NCI-H1417 (cell line): Measurements from ENCODE around the gene PCED1B.

Source experiments
- DNase-seq, 3 experiments: peaks; one replicate each; lab custom pipeline; 2025; lab: John Stamatoyannopoulos, UW

PCED1B gene

DNA sequence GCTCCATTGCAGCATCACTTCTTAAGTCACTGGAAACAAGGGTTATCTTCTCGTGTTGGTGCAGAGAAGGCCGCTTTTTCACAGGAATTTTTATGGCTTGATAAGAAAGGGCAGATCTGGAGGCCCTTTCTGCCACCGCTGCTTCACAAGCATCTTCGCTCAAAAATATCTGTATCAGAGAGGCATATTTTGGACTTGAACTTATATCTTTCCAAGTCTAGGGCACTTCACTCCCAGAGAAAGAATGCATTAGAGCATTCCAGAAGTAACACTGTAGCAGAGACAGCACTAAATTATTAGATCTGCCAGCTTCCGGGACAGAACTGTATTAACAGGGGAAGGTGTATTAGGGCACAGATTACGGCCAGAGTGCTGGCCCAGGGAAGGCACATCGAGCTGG lies 152.0 kb downstream of the PCED1B start:
- no peak for DNase-seq

DNA sequence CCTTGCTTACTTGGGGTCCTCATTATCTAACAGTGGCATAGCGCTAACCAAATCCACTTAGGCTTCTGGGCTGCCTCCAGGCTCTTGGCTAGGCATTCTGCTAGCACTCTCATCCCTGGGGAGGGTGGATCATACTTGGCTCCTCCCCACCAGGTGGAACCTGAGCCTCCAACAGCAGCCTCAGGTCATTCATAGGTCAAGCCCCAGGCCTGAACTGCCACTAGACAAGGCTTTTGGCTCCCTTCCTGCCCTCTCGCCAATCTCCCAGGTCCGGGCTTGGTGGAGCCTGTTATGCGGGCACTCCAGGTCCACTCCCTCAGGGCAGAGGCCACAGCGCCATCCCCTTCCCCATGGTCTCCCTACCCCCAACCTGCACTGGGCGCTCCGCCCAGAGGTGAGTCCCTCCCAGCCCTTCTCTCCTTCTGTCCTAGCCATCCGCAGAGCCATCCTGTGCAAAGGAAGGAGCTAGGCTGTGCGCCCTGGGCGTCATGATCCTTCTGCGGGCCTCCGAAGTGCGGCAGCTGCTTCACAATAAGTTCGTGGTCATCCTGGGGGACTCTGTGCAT lies 155.2 kb downstream of the PCED1B start:
- DNase-seq: no peak

DNA sequence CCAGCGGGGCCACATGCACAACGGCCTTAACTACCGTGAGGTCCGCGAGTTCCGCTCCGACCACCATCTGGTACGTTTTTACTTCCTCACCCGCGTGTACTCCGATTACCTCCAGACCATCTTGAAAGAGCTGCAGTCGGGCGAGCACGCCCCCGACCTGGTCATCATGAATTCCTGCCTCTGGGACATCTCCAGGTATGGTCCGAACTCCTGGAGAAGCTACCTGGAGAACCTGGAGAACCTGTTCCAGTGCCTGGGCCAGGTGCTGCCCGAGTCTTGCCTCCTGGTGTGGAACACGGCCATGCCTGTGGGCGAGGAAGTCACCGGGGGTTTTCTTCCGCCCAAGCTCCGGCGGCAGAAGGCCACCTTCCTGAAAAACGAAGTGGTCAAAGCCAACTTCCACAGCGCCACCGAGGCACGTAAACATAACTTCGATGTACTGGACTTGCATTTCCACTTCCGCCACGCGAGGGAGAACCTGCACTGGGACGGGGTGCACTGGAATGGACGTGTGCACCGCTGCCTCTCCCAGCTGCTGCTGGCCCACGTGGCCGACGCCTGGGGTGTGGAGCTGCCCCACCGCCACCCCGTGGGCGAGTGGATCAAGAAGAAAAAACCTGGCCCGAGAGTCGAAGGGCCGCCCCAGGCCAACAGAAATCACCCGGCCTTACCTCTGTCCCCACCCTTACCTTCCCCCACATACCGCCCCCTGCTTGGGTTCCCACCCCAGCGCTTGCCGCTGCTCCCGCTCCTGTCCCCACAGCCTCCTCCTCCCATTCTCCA lies 156.0 kb downstream of the PCED1B start:
- DNase-seq: no peak

DNA sequence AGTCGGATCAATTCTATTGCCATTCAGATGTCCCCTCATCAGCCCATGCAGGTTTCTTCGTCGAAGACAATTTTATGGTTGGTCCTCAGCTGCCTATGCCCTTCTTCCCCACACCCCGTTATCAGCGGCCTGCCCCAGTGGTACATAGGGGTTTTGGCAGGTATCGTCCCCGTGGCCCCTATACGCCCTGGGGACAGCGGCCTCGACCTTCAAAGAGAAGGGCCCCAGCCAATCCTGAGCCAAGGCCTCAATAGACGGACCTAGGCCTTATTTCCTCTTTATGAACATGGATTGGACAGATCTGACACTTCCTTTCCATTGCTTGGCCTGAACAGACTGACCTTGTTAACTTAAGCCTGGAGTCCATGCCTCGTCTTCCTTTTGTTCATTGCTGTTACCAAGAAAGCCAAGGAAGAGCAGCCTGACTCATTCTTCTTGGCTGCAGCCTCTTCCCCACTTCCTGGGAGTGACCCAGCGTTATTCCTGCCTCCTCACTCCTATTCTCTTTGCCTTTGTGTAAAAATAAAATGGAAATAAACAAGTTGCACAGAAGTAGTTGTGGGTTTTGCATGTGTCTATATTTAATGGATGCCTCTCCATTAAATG lies 156.8 kb downstream of the PCED1B start:
- DNase-seq: no peak

DNA sequence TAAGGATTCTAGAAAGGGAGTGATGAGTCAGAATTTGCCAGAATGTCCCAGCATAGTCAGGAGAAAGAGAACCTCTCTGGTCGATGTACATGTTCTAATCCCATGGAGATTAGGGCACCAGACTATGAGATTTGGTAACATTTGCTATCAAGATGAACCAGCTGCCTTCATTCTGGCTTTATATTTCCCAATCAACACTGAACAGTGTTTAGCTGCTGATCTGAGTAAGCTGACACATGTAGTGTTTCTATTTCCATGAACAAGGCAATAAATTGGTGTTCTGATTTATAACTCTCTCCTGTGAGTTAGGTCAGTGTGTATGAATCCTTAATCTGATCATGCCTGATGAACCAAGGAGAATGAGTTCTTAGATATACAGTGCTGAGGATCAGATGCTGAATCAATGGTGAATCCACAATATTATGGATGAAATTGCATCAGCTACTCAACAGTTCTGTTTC lies 158.4 kb downstream of the PCED1B start:
- DNase-seq: no peak

DNA sequence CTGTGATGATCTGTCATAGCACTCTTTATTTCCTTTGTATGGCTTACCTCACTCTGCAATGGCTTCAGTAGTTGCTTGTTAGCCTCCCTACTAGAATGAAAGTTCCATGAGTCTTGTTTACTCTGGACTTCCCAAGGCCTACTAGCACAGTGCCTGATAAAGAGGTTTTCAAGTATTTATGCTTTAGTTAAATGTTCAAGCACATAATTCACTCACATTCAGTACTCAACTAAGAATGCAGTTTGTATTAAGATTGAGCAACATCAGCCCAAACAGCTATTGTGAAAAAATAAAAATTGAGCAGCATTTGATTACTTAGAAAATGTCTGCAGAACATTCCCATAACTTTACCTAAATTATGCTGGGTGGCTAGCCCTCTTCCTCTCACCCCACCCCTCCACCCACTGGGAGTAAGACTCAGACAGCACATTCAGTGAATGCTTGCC lies 159.3 kb downstream of the PCED1B start:
- no peak for DNase-seq

DNA sequence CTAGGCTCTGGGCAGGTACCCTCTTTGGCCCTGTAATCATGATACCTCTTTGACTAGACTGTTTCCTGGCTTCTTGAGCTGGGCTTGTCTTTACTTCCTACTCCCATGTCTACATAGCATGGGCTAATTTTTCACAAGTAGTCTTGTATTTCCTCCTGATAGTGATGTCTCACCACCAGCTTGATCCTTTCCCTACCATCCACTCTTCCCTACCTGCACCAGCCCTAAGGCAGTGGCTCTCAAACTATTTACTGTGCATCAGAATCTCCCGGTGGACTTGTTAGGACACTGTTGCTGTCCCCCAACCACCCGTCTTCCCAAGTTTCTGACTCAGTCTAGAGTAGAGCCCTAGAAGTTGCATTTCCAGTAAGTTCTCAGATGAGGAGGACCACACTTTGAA lies 163.0 kb downstream of the PCED1B start:
- DNase-seq: no peak

DNA sequence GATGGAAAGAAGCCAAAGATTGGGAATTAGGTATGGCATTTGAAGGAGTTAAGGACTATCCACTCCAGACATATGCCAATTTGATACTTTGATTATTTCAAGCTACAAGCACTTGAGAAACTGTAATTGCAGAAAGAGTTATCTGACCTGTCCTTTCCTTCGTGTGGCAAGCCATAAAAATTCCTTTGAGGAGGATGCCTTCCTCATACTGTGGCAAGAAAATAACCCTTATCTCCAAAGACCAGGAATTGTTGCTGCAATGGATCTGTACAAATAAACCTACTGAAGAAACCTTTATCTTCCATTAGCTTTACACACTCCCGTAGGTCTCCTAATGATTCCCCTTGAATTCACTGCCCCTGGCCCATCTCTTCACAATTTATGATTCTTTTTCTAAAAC lies 165.4 kb downstream of the PCED1B start:
- DNase-seq: no peak

DNA sequence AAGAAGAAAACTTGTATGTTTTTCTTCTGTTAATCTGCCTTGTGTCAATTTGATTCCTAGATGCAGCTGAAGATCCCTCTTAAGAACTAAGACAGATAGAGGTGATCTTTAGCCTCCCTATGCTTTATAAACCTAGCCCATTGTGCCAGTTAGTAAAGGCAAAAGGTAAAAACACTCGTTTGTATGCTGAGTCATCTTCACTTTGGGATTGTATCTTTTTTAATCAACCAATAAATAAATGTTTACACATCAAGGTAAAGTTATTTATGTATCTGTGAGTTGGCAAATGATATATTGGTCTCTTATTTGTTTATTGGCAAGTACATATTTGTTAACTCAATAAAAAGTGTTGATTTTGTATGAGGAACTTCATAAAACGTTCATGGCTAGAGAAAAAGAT lies 166.2 kb downstream of the PCED1B start:
- no peak for DNase-seq

DNA sequence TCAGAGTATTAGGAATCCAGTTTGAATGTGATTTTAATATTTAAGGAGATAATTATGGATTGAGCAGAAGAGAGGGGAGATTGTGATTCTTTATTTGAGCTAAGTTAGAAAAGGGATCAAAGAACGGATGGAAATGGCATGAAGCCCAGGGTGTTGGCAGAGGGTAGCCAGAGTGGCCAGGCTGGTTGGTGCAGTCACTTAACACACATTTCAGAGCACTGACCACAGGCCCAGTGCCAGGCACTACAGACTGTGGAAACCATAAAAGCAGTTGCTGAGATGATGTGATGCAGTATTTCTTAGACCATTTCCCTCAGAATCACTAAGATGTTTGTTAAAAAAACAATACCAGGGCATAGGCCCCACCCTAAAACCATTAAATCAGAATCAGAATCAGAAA lies 168.0 kb downstream of the PCED1B start:
- no peak for DNase-seq

DNA sequence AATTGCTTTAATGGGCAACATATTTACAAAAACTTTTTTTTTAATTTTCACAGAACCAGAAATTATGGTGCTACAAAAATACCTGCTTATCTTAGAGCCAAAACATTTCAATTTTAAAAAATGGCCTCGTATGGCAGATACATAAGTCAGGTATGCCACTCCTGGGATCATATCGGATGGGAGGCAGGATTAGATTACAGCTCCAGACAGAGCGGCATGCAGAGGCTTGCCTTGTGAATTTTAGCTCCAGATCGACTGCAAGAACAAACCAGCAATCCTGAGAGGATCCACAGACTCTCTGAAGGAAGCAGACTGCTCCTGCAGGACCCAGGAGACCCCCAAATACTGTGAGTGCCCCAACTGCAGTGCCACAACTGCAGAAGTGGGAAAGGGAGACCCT lies 169.7 kb downstream of the PCED1B start:
- DNase-seq: no peak

DNA sequence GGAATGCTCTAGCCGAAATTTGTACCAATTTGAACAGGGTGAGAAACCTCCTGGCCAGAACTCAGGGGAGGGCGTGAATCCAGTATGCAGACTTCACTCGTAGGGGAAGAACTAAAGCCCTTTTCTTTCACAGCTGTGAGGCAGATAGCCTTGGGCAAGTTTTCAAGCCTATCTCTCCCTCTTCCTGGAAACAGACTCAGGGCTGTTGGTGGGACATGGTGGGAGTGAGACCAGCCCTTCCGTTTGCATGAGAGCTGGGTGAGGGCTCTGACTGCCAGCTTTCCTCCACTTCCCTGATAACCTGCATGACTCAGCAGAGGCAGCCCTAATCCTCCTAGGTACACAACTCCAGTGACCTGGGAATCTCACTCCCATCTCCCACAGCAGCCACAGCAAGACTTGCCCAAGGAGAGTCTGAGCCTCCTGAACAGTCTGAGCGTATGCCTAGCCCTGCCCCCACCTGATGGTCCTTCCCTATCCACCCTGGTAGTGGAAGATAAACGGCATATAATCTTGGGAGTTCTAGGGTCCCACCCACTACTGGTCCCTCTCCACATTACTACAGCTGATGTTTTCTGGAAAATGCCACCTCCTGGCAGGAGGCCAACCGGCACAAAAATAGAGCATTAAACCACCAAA lies 170.4 kb downstream of the PCED1B start:
- no peak for DNase-seq

DNA sequence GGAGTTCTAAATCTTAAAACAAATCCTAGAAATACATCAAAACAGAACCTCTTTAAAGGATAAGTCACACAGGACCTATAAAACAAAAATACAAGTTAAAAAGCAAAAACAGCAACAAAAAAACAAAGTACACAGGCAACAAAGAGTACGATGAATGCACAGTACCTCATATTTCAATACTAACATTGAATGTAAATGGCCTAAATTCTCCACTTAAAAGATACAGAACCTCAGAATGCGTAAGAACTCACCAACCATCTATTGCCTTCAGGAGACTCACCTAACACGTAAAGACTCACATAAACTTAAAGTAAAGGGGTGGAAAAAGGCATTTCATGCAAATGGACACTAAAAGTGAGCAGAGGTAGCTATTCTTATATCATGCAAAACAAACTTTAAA lies 172.5 kb downstream of the PCED1B start:
- DNase-seq: no peak

DNA sequence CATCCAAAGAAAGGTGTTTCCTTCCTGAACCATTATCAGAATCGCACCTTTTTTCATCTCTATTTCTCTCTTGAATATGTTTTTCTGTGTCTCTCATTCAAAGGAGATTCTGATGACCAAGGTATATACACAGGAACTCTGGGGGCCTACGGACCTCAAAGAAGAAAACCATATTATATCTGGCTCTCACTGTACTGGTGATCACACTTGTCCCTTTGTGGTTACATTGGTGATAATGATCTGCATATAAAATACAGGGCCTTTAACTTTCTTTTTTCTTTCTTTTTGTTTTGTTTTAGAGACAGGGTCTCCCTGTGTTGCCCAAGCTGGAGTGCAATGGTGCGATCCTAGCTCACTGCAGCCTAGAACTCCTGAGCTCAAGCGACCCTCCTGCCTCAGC lies 185.5 kb downstream of the PCED1B start:
- DNase-seq: no peak

DNA sequence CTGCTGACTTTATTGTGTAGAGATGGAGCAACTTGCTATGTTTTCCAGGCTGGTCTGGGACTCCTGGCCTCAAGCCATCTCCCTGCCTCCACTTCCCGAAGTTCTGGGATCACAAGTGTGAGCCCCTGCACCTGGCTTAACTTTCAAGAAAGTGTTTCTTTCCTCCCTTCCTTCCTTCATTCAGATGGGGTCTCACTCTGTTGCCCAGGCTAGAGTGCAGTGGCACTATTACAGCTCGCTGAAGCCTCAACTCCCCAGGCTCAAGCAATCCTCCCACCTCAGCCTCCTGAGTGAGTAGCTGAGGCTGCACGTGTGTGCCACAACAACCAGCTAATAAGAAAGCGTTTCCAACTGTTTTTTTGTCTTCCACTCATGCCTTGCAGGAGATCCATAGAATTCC lies 186.0 kb downstream of the PCED1B start:
- DNase-seq: no peak

DNA sequence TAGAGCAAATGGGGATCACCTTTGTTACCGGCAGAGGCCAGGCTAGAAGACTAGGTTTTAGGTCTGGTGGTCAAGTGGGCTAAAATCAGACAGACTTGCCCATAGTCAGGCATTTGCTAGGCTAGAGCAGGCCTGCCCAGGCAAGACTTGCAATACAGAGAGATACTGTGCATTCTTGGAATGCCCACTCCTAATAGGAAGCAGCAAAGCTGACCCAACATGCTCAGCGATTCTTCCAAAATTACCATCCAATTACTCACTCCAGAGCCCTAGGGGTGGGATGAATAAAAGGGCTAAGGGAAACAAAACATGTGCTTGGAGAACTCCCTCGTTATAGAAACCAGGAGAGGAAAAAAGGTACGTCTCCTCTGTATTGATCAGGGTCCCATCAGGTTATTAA lies 188.2 kb downstream of the PCED1B start:
- no peak for DNase-seq

DNA sequence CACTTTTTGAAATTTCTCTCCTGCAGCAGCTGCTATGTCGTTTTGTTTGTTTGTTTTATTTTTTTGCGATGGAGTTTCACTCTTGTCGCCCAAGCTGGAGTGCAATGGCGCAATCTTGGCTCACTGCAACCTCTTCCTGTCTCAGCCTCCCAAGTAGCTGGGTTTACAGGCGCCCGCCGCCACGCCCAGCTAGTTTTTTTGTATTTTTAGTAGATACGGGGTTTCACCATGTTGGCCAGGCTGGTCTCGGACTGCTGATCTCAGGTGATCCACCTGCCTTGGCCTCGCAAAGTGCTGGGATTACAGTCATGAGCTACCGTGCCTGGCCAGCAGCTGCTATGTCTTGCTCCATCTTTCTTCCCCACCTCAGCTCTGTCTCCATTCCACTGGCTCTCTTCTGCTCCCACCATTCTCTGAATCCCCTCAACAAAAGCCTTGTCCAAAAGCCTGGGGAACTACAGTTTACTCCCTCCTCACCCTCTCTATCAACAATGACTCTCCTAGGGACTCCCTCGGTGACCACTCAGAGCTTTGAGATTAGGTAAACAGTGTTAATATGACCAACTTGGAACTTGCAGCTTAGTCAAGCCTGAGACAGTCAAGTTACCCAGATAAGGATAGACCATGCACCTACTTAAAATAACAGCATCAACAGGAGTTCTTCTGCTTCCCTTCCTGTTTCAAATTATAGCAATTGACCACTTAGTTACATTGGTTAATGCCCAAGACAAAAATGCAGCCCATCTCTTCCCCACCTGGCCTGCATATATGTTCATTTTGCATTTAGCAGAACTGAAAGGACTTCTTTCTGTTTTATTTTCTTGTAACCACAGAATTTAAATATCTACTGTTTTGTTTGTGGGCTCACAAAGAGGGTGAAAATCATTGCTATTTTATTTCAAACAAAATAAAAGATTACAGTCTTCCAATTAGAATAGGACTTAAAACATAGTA lies 189.4 kb downstream of the PCED1B start:
- DNase-seq: no peak

DNA sequence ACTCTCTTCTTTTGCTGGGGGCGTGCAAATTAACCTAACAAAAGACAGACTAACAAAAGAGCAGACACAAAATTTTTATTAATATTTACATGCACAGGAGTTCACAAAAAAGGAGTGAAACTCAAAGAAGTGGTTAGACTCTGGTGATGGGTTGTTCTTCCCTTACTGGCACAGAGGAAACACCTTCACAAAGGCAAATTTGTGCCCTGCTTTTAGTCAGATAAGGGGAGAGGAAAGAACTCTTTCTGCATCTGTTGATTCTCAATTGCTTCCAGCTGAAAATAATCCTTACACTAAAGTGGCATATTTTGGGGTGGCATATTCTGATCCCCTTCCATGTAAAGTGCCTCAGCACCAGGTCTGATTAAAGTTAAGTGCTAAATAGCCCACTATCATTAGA lies 190.5 kb downstream of the PCED1B start:
- no peak for DNase-seq

DNA sequence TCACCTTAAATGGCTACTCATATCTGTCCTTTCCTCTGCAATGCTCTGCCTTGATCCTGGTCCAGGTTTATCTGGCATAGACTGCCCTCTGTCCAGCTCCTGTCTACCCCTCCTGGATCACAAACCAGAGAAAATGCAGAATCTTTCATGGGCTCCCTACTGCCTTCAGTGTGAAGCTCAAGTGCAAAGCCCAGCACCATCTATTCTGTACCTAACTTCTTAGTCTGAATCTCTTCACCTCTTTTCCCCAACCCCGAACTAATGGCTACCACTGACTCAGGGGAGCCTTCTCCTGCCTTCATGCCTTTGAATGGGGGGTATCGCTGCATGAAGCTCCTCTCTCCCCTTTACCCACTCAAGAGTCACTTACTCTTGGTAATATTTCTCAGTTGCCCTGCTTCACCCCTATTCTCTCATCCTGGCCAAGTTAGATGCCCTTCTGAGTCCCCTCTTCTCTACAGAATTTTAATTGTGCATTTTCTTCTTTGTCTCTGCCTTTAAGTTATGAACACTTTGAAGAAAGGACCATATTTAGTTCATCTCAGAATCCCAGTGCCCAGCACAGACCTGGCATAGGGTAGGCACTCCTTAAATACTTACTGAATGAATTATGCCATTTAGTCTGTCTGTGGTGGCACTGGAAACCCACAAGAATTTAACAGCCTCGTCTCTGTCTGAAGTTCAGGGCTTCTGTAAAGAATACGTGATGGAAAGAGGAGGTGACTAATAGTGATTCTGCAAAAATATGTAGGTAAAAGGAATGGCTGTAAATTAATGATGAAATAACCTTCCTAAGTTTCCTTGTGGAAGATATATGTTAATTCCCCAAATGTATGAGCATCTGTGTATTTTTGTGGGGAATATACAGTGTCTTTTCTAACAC lies 191.6 kb downstream of the PCED1B start:
- no peak for DNase-seq

DNA sequence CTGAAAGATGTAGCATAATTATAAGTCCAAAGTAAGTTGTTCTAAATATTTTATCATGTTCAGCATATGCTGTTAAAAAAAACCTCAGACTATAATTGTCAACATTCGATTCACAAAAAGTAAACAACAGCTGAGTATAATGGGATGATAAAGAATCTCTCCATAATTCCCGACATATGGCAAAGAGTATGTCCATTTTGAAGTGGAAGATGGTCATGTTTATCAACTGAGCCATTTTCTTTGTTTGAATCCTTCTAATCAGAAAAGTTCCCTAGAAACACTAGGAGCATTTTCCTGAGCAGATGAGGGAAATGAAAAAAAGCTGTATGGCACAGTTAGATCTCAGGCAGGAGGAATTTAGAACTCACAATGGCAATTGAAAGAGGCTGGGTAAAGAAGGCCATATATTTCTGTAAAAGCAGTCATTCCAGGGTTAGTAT lies 192.4 kb downstream of the PCED1B start:
- DNase-seq: peak in 2 of 3 experiments; percentile 4 to 44
